Endothelial cell of umbilical vein (primary cell): Measurements from ENCODE around the gene RNPEP. TPM values are rescaled to one million over a fixed set of nuclear protein-coding genes. Genes with fewer than 3 reads are reported as not detected.
A peak's percentile ranks its signal among the peaks of the same experiment; 100 is the strongest.

ENCODE experiments used
- BruUV-seq: library from RNA; stranded (reverse); fragments of 400-500 nt; replicated peaks from 2 replicates; lab custom pipeline; 2021; lab: Mats Ljungman, UMichigan
- CTCF ChIA-PET: fragments of 300-600, 350-600 bp; sonication (Branson Sonifier 250); formaldehyde crosslinking; loops from one replicate; lab custom pipeline; 2021; ENCODE audit warnings: antibody characterized with exemption, inconsistent platforms; lab: Charles Lee
- POLR2A ChIA-PET: fragments of 300-600, 350-600 bp; sonication (Branson Sonifier 250); formaldehyde crosslinking; loops from one replicate; lab custom pipeline; 2021; ENCODE audit warnings: antibody characterized with exemption, inconsistent platforms; lab: Charles Lee
- DNase-seq: peaks from one replicate; pipeline ENCODE4 v3.0.0-alpha.2; 2011; ENCODE audit warnings: low read depth, low spot score
- FAIRE-seq: peaks from 2 replicates; lab custom pipeline; 2011; peaks lifted over from hg19 to GRCh38; lab: Jason Lieb, UNC
- H2AFZ ChIP-seq: 2 replicates; pipeline ENCODE4 v1.6.0; 2012; ENCODE audit warnings: low read depth, low read length, control low read depth, inconsistent platforms
- H3K27ac ChIP-seq: 2 replicates; pipeline ENCODE4 v1.5.1; 2011; ENCODE audit warnings: low read depth, mild to moderate bottlenecking, control low read depth, low read length, moderate library complexity; ENCODE audit not compliant: insufficient read depth
- H3K27me3 ChIP-seq, 2 experiments: 2 replicates each; pipeline versions ENCODE4 v1.6.0 to v1.6.1; 2011; ENCODE audit warnings: low read length in 2 of 2, mixed read lengths in 1 of 2; ENCODE audit not compliant: control insufficient read depth in 2 of 2, insufficient read depth in 2 of 2
- H3K36me3 ChIP-seq, 2 experiments: 2 replicates in 1 of 2; 3 replicates in 1 of 2; pipeline ENCODE4 v1.5.1; 2011; ENCODE audit warnings: low read length in 2 of 2, mild to moderate bottlenecking in 1 of 2, moderate library complexity in 1 of 2; ENCODE audit not compliant: control insufficient read depth in 2 of 2, insufficient read depth in 2 of 2; ENCODE audit errors: extremely low read depth in 1 of 2
- H3K4me1 ChIP-seq: 3 replicates; pipeline ENCODE4 v1.5.1; 2011; ENCODE audit warnings: mild to moderate bottlenecking, low read length; ENCODE audit not compliant: control insufficient read depth, insufficient read depth; ENCODE audit errors: extremely low read depth
- H3K4me2 ChIP-seq: 2 replicates; pipeline ENCODE4 v1.6.1; 2011; ENCODE audit warnings: low read length, control low read depth, mixed read lengths; ENCODE audit not compliant: insufficient read depth
- H3K4me3 ChIP-seq, 3 experiments: fragments of 200-600 bp in 1 of 3; sonication (generic), shearing (Covaris generic) in 1 of 3; replicated peaks in 1 of 3; 2 replicates each; pipeline ENCODE4 v1.5.1; 2011 to 2016; ENCODE audit warnings: control low read depth in 3 of 3, low read length in 3 of 3, mild to moderate bottlenecking in 2 of 3, inconsistent platforms in 1 of 3, low read depth in 1 of 3, moderate library complexity in 1 of 3; ENCODE audit not compliant: insufficient read depth in 1 of 3
- H3K79me2 ChIP-seq: 2 replicates; pipeline ENCODE4 v1.6.0; 2012; ENCODE audit warnings: low read length, inconsistent platforms; ENCODE audit not compliant: control insufficient read depth, insufficient read depth
- H3K9ac ChIP-seq: replicated peaks from 2 replicates; pipeline ENCODE3; 2011; ENCODE audit warnings: low read length, control low read depth; ENCODE audit not compliant: insufficient read depth; ENCODE audit errors: extremely low read depth
- H3K9me1 ChIP-seq: replicated peaks from 3 replicates; pipeline ENCODE4 v1.6.0; 2011; ENCODE audit warnings: mild to moderate bottlenecking, low read length; ENCODE audit not compliant: control insufficient read depth, insufficient read depth; ENCODE audit errors: extremely low read depth
- H3K9me3 ChIP-seq: replicated peaks from 2 replicates; pipeline ENCODE4 v1.5.1; 2012; ENCODE audit warnings: low read length, inconsistent platforms; ENCODE audit not compliant: control insufficient read depth, insufficient read depth
- H4K20me1 ChIP-seq: replicated peaks from 2 replicates; pipeline ENCODE3; 2011; ENCODE audit warnings: mild to moderate bottlenecking, low read length; ENCODE audit not compliant: control insufficient read depth, insufficient read depth; ENCODE audit errors: extremely low read depth
- EZH2 ChIP-seq: IDR thresholded peaks from 2 replicates; pipeline ENCODE4 v1.6.1; 2012; ENCODE audit warnings: borderline replicate concordance, low read depth, mild to moderate bottlenecking, moderate library complexity, low read length, inconsistent platforms; ENCODE audit not compliant: severe bottlenecking
- FOS ChIP-seq: IDR thresholded peaks from 2 replicates; pipeline ENCODE4 v1.6.1; 2011; ENCODE audit warnings: mild to moderate bottlenecking, low read length, moderate library complexity, borderline replicate concordance; ENCODE audit not compliant: insufficient read depth
- GATA2 ChIP-seq: IDR thresholded peaks from 2 replicates; pipeline ENCODE4 v1.7.0; 2011; ENCODE audit warnings: low read depth, mild to moderate bottlenecking, moderate library complexity, mixed read lengths, low read length; ENCODE audit not compliant: insufficient read length, insufficient read depth
- JUN ChIP-seq: IDR thresholded peaks from 2 replicates; pipeline ENCODE4 v1.6.1; 2011; ENCODE audit warnings: borderline replicate concordance, low read depth; ENCODE audit not compliant: insufficient read length, insufficient read depth
- MYC ChIP-seq: IDR thresholded peaks from one replicate; pipeline ENCODE4 v1.6.1; 2011; ENCODE audit warnings: mild to moderate bottlenecking, low read depth, low read length
- POLR2A ChIP-seq: IDR thresholded peaks from 2 replicates; pipeline ENCODE4 v1.6.1; 2012; ENCODE audit warnings: low read depth, mild to moderate bottlenecking, control low read depth, low read length
- POLR2AphosphoS5 ChIP-seq: IDR thresholded peaks from 2 replicates; pipeline ENCODE4 v1.6.1; 2012; ENCODE audit warnings: low read depth, mild to moderate bottlenecking, control low read depth, low read length, moderate library complexity; ENCODE audit not compliant: insufficient read depth
- dilution Hi-C: fragments of 300-500 bp; cut with MboI; formaldehyde crosslinking; loops from one replicate; pipeline ENCODE4 v1.15.0; 2019; ENCODE audit warnings: low sequenced_read_pairs; ENCODE audit not compliant: extremely low pct_ligation_motif_present
- intact Hi-C: fragments of 100-400 bp; cut with micrococcal nuclease; formaldehyde crosslinking; loops from one replicate; pipeline ENCODE4 v1.10.0; 2022
- polyA plus RNA-seq, 4 experiments: library from polyadenylated mRNA; depleted of rRNA in 3 of 4; stranded (reverse) in 3 of 4; unstranded in 1 of 4; fragments of >200 nt; gene quantifications; 2 replicates each; pipeline versions ENCODE4 v1.2.1 to v1.2.3, GENCODE V29; 2011 to 2012; ENCODE audit warnings: missing spikeins in 1 of 4
- total RNA-seq: library from RNA; stranded (reverse); gene quantifications from 2 replicates; pipeline ENCODE4 v1.2.3, GENCODE V29; 2021
- TF ChIP-seq, protein P1 (sequence below), 2 donors: IDR thresholded peaks; 1 replicate in 1 of 2; 2 replicates in 1 of 2; pipeline ENCODE4 v1.5.1; 2011; ENCODE audit warnings: low read length in 2 of 2, mild to moderate bottlenecking in 2 of 2, moderate library complexity in 2 of 2, control low read depth in 1 of 2, inconsistent platforms in 1 of 2, low read depth in 1 of 2; ENCODE audit not compliant: insufficient read depth in 1 of 2; ENCODE audit errors: extremely low read depth in 1 of 2
- TF ChIP-seq, protein P2 (sequence below): IDR thresholded peaks from 2 replicates; pipeline ENCODE4 v1.6.1; 2011; ENCODE audit not compliant: insufficient read depth, insufficient read length

RNPEP gene
- total and polyA plus RNA-seq, 2 donors (not counting 3 experiments of a cell fraction or from before 2014, with no cell fraction given) = 56.1 to 73.5 TPM

DNA sequence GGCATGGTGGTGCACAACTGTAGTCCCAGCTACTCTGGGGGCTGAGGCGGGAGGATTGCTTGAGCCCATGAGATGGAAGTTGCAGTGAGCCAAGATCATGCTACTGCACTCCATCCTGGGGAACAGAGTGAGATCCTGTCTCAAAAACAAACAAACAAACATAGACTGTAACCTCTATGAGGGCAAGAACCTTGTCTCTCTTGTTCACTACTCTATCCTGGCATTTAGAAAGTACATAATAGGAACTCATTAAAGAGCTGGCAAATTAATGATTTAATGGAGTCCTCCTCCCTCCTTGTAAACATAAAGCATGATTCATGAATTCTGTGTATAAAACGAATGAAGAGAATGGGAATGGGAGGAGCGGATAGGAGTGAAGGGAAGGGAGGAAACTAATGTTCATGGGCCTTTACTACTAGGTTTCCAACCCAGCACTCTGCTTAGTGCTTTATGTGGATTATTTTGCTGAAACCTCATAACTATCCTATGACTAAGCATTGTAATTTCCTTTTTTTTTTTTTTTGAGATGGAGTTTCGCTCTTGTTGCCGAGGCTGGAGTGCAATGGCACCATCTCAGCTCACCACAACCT lies 44.7 kb upstream of the RNPEP start:
- H3K79me2 ChIP-seq = no peaks in the 10 kb centered on the region
- no peaks in the 10 kb centered on the region for H3K4me1 ChIP-seq
- H3K4me2 ChIP-seq = no peak overlapping the region
- no peak overlapping the region for H3K4me3 ChIP-seq
- ChIA-PET CTCF (no interaction called here), POLR2A (interaction anchor here (0.7 kb wide), 1 partner anchor 34 kb away, joined by 4 read pairs; no protein-coding TSS in a partner anchor)
- no peak overlapping the region for H3K9ac ChIP-seq
- DNase-seq = peak; percentile 84
- no peaks in the 10 kb centered on the region for H3K9me1 ChIP-seq
- peak overlapping the region; percentile 62 for H2AFZ ChIP-seq
- no peak overlapping the region for H3K27ac ChIP-seq
- dilution Hi-C loops (no loop called here), intact Hi-C loops (no loop called here)
- peak; percentile 91 for FAIRE-seq
- no peaks in the 10 kb centered on the region for H4K20me1 ChIP-seq
- H3K27me3 ChIP-seq = no peaks in the 10 kb centered on the region
- no peaks in the 10 kb centered on the region for H3K36me3 ChIP-seq
- no peaks in the 10 kb centered on the region for H3K9me3 ChIP-seq
- TF ChIP-seq, protein P1, sequence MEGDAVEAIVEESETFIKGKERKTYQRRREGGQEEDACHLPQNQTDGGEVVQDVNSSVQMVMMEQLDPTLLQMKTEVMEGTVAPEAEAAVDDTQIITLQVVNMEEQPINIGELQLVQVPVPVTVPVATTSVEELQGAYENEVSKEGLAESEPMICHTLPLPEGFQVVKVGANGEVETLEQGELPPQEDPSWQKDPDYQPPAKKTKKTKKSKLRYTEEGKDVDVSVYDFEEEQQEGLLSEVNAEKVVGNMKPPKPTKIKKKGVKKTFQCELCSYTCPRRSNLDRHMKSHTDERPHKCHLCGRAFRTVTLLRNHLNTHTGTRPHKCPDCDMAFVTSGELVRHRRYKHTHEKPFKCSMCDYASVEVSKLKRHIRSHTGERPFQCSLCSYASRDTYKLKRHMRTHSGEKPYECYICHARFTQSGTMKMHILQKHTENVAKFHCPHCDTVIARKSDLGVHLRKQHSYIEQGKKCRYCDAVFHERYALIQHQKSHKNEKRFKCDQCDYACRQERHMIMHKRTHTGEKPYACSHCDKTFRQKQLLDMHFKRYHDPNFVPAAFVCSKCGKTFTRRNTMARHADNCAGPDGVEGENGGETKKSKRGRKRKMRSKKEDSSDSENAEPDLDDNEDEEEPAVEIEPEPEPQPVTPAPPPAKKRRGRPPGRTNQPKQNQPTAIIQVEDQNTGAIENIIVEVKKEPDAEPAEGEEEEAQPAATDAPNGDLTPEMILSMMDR (IDR thresholded peaks at IDR 0.05; ENCODE audit: extremely low read depth in 1 of 2, insufficient read depth in 1 of 2, low read depth in 1 of 2, low read length in 2 of 2) = no peak
- TF ChIP-seq JUN (no peak), EZH2 (no peak), MYC (no peak), POLR2AphosphoS5 (no peak), POLR2A (no peak), GATA2 (no peak), FOS (no peak)
- TF ChIP-seq, protein P2, sequence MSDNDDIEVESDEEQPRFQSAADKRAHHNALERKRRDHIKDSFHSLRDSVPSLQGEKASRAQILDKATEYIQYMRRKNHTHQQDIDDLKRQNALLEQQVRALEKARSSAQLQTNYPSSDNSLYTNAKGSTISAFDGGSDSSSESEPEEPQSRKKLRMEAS = no peak
- no TSS peak for BruUV-seq
